GM21723 (cell line): ENCODE results near the gene EPHX1.
"Not testable (repeated sequence)": the region's sequence is repeated elsewhere in the genome, so short reads cannot be mapped to it uniquely, and the experiment has no call there.

Source experiments
- ATAC-seq: cut with Tn5 transposase; IDR thresholded peaks from one replicate; pipeline ENCODE4 v1.9.1; 2021; ENCODE audit warnings: mild to moderate bottlenecking, moderate library complexity; ENCODE audit not compliant: unreplicated experiment

The EPHX1 gene

GRCh38 chr1:225809842-225810578 lies at the start of gene EPHX1:
Gene EPHX1 (plus strand): TSS chr1:225810124. CDS start chr1:225828730, 18,606 bp downstream.
- peak; percentile 99 for ATAC-seq

GRCh38 chr1:225760531-225760930 lies 49.4 kb upstream of the EPHX1 start:
- no peak for ATAC-seq

GRCh38 chr1:225761395-225761794 lies 48.5 kb upstream of the EPHX1 start:
- ATAC-seq = not testable (repeated sequence)

GRCh38 chr1:225762002-225762441 lies 47.9 kb upstream of the EPHX1 start:
- ATAC-seq = no peak

- ATAC-seq = no peak
These were observed 47.5 kb upstream of the EPHX1 start for GRCh38 chr1:225762444-225762843.

- no peak for ATAC-seq
These were observed 46.0 kb upstream of the EPHX1 start for GRCh38 chr1:225763716-225764548.

GRCh38 chr1:225765982-225766674 lies 43.8 kb upstream of the EPHX1 start:
- no peak for ATAC-seq

GRCh38 chr1:225766967-225767633 lies 42.8 kb upstream of the EPHX1 start:
- ATAC-seq = no peak

- ATAC-seq = no peak
These were observed 42.0 kb upstream of the EPHX1 start for GRCh38 chr1:225767634-225768540.

- ATAC-seq = no peak
These were observed 41.1 kb upstream of the EPHX1 start for GRCh38 chr1:225768662-225769426.

GRCh38 chr1:225769687-225770086 lies 40.2 kb upstream of the EPHX1 start:
- ATAC-seq = no peak

- no peak for ATAC-seq
These were observed 39.2 kb upstream of the EPHX1 start for GRCh38 chr1:225770561-225771248.

GRCh38 chr1:225771661-225772322 lies 38.1 kb upstream of the EPHX1 start:
- no peak for ATAC-seq

- peak; percentile 50 for ATAC-seq
These were observed 37.6 kb upstream of the EPHX1 start for GRCh38 chr1:225772323-225772768.

GRCh38 chr1:225772848-225773247 lies 37.1 kb upstream of the EPHX1 start:
- no peak for ATAC-seq

GRCh38 chr1:225774281-225775147 lies 35.4 kb upstream of the EPHX1 start:
- no peak for ATAC-seq

GRCh38 chr1:225776294-225776693 lies 33.6 kb upstream of the EPHX1 start:
- ATAC-seq = no peak
